HG02938 (cell line): ENCODE results near the gene INSRR.

Experiments used
- ATAC-seq: cut with Tn5 transposase; IDR thresholded peaks from one replicate; pipeline ENCODE4 v1.9.1; 2021; ENCODE audit warnings: mild to moderate bottlenecking, moderate library complexity; ENCODE audit not compliant: unreplicated experiment

INSRR gene

DNA sequence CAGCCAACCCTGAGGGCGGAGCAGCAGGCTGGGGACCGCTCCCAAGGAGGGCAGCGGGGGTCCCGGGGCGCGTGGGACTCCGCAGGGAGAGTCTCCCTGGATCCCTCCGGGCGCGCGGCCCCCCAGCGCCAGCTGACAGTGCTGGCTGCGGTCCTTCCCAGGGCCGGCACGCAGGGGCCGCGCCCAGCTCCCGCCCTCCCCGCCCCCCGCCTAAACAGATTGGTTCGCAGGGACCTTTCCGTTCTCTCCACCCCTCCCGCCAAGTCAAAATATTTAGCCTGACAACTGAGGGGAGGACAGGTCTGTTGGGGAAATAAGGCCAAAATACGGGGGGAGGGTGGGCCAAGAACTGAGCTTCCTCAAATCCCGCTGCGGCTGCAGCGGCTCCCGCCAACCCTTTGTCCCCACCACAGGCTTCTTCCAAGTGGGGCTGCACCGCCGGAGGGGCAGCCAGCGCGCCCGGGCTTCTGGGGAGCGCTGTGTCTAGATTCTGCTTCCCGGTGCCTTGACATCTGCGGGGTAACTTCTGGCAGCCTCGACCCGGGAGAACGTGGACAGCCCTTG lies at the start of gene INSRR:
Gene INSRR, minus strand, starts transcription at position 159 of the 564 bp plus-strand sequence. CDS start 496 bp downstream, outside the sequence.
- no peak for ATAC-seq

DNA sequence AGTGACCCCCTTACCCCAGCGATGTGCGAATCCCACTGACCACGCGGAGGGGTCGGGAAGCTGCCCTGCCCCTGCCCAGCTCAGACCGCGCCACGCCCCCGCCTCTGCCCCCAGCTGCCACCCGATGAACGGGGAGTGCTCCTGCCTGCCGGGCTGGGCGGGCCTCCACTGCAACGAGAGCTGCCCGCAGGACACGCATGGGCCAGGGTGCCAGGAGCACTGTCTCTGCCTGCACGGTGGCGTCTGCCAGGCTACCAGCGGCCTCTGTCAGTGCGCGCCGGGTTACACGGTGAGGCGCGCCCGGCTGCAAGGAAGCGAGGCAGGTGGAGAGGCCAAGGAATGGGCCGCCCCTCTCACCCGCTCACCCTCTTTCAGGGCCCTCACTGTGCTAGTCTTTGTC lies 49.6 kb upstream of the INSRR start:
- no peak for ATAC-seq

DNA sequence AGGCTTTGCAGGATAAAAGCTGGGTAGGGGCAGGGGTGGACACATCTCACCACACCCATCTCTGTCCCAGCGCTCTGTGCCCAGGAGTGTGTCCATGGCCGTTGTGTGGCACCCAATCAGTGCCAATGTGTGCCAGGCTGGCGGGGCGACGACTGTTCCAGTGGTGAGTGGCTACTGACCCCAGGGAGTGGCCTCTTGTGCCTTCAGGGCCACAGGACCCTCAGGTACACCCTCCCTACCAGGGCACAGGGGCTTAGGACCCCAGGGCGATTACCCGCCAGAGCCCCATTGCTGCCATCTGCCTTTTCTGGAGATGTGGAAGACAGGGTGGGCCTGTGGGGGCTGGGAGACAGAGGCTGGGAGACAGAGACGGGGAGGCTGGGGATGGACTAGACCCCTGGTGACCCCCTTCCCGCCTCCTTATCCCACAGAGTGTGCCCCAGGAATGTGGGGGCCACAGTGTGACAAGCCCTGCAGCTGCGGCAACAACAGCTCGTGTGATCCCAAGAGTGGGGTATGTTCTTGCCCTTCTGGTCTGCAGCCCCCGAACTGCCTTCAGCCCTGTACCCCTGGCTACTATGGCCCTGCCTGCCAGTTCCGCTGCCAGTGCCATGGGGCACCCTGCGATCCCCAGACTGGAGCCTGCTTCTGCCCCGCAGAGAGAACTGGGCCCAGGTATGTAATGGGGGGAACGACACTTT lies 47.4 kb upstream of the INSRR start:
- no peak for ATAC-seq

DNA sequence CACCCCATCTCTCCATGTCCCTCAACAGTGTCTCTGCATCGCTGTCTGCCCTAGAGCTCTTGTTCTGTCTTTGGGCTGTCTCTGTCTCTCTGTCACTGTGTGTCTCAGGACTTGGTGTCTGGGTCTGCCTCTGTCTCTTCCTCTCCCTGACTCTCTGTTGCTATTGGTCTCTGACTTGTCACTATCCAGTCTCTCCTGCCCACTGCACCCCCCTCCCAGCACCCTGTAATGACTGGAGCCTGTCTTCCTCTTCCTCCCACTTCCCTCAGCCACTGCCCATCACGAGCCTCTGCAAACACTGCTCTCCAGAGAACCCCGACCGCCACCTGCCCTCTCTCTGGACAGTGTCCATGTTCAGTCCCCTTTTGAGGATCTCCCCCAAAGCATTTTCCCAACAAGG lies 46.7 kb upstream of the INSRR start:
- ATAC-seq = no peak

- no peak for ATAC-seq
Observed at GRCh38 chr1:156905176-156905575, 46.3 kb upstream of the INSRR start.

- ATAC-seq = no peak
Observed at GRCh38 chr1:156904187-156904959, 45.5 kb upstream of the INSRR start.

DNA sequence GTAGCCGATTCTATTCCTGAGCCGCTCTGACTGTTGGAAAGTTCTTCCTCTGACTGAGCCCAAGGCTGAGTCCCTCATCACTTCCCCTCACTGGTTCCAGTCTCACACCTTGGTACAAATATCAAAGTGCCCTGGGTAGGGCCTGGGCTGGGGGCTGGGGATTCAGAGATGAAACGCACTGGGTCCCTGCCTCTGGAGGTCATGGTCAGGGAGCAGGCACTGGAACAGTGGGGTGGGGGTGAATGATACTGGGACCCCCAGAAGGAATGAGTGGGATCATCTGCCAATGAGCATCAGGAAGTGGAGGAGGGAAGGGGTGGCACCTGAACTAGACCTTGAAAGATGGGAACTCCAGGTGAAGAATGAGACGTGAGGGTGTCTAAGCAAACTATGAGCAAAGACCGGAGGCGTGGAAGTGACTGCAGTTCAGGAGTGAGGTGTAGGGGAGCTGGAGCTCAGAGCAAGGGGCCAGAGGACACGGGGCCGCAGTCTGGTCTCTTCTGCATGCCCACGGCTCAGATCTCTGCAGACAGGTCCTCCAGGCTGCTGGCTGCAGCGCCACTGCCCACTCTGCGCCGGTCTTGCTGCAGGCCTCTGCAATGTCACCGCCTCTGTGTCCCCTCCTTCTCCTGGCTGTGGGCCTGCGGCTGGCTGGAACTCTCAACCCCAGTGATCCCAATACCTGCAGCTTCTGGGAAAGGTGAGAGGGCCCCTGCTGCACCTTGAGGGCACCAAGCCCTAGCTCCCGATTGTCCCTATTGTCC lies 44.6 kb upstream of the INSRR start:
- no peak for ATAC-seq

- no peak for ATAC-seq
Observed at GRCh38 chr1:156901966-156902915, 43.3 kb upstream of the INSRR start.

DNA sequence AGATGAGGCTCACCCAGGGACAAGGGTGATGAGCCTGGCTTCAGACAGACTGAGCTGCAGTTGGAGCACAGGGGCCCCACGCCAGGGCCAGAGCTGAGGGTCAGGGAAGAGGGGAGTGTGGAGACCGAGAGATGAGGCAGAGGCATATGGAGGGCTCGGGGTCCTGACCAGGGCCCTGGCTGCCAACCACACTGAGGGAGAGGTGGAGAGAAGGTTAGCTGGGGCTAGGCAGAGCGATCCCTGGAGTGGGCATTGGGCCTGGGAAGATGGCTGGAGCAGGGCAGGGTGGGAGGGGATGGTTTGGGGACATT lies 42.6 kb upstream of the INSRR start:
- ATAC-seq = no peak

- ATAC-seq = no peak
Observed at GRCh38 chr1:156900896-156901589, 42.1 kb upstream of the INSRR start.

DNA sequence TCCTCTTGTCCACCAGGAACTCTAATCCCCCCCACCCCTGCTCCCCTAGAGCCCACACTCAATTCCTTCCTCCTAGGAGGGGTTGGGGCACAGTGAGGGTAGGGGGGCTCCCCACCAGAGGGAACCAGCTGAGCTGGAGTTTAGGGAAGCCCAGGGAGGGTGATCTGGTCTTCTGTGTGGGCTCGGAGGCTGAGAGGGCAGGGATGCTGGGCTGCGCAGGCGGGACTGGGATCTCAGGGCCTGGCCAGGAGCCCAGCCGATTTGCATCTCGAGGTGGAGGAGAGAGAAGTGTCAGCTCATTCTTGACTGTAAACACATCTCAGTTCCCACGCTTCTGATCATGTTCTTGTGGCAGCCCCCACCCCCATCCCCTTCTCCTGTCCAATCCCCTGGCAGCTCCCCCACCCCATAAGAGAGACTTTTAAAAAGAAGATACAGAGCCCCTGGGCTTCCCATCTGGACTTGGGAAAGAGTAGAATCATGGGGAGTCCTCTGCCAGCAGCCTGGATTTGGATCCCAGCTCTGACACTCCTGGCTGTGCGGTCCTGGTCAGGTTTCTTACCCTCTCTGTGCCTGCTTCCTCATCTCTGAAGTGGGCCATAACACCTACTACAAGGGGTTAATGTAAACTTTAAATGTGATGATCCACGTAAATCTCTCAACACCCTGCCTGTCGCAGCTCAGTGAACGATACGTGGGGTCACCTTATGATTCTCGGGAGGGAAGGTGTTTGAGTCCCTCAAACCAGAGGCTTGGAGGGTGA lies 41.2 kb upstream of the INSRR start:
- no peak for ATAC-seq

- no peak for ATAC-seq
Observed at GRCh38 chr1:156898971-156899664, 40.2 kb upstream of the INSRR start.

DNA sequence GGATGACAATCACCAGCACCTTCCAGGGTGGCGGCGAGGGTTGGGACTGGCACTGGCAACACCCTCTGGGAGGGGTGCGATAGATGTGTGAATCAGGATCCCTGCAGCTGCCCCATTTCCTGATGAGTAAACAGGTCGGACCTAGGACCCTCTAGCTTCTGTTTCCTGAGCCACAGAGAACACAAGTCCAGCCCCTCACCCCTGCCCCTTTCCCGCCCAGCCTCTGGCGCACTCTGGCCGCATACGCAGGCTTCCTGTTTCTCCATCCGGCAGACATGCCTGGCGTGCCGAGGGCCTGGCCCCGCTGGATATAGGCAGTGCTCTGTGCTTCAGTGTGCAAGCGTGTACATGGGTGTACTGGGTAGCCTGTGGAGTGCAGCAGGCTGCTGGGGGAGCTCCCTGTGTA lies 39.2 kb upstream of the INSRR start:
- ATAC-seq = no peak

- ATAC-seq = no peak
Observed at GRCh38 chr1:156897078-156897825, 38.3 kb upstream of the INSRR start.

DNA sequence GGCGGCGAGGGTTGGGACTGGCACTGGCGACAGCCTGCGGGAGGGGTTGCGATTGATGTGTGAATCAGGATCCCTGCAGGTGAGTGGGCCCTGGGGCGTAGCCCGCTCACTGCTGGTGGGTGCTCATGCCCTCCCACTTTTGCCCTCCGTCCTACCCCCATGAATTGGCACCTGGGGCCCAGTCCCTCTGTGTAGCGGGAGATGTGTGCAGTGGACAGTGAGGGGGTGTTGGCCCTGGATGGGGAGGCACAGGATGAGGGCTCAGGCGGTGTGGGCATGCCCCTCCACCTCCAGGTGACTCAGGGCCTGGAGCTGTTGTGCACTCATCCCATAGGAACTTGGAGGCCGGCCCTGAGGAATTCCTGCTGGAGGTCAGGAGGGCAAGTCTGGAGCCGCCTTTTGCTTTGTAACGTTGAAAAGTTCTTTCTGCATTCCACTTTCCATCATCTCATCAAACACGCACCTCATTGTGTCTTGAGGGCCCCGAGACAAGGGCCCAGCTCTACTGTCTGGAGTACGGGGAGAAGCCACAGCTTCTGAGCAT lies 37.6 kb upstream of the INSRR start:
- no peak for ATAC-seq

DNA sequence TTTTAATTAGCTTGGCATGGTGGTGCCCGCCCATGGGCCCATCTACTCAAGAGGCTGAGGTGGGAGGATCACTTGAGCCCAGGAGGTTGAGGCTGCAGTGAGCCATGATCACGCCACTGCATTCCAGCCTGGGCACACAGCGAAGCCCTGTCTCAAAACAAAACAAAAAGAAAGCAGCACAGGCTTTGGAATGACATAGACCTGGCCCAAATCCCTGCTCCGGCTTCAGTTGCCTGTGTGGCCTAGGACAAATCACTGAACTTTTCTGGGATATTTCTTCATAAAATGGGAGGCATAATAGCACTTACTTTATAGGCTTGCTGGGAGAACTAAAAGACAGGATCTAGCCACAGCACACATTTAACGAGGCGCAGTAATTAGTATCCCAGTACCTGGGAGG lies 37.0 kb upstream of the INSRR start:
- no peak for ATAC-seq

DNA sequence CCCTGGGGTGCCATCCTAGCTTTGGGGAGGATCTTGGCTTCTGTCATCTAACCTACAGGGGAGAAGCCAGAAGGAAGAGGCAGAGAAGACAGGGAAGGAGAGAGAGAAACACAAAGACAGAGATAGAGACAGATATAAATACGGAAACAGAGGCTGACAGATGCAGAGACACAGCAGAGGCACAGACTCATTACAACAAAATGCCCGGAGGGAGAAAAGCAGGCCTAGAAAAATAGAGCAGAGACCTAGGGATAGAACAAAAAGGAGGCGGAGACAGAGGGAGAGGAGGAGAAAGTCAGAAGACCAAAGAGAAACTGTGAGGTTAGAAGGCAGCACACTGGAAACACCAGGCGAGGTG lies 36.5 kb upstream of the INSRR start:
- no peak for ATAC-seq
